Endothelial cell of umbilical vein (primary cell): ENCODE data around the gene XRRA1. TPM values are rescaled to one million over a fixed set of nuclear protein-coding genes. Genes with fewer than 3 reads are reported as not detected.

Experiments
- BruUV-seq: library from RNA; stranded (reverse); fragments of 400-500 nt; replicated peaks from 2 replicates; lab custom pipeline; 2021; lab: Mats Ljungman, UMichigan
- CTCF ChIA-PET: fragments of 300-600, 350-600 bp; sonication (Branson Sonifier 250); formaldehyde crosslinking; loops from one replicate; lab custom pipeline; 2021; ENCODE audit warnings: antibody characterized with exemption, inconsistent platforms; lab: Charles Lee
- POLR2A ChIA-PET: fragments of 300-600, 350-600 bp; sonication (Branson Sonifier 250); formaldehyde crosslinking; loops from one replicate; lab custom pipeline; 2021; ENCODE audit warnings: antibody characterized with exemption, inconsistent platforms; lab: Charles Lee
- DNase-seq: peaks from one replicate; pipeline ENCODE4 v3.0.0-alpha.2; 2011; ENCODE audit warnings: low read depth, low spot score
- FAIRE-seq: peaks from 2 replicates; lab custom pipeline; 2011; peaks lifted over from hg19 to GRCh38; lab: Jason Lieb, UNC
- H2AFZ ChIP-seq: 2 replicates; pipeline ENCODE4 v1.6.0; 2012; ENCODE audit warnings: low read depth, low read length, control low read depth, inconsistent platforms
- H3K27ac ChIP-seq: 2 replicates; pipeline ENCODE4 v1.5.1; 2011; ENCODE audit warnings: low read depth, mild to moderate bottlenecking, control low read depth, low read length, moderate library complexity; ENCODE audit not compliant: insufficient read depth
- H3K27me3 ChIP-seq, 2 experiments: 2 replicates each; pipeline versions ENCODE4 v1.6.0 to v1.6.1; 2011; ENCODE audit warnings: low read length in 2 of 2, mixed read lengths in 1 of 2; ENCODE audit not compliant: control insufficient read depth in 2 of 2, insufficient read depth in 2 of 2
- H3K36me3 ChIP-seq, 2 experiments: 2 replicates in 1 of 2; 3 replicates in 1 of 2; pipeline ENCODE4 v1.5.1; 2011; ENCODE audit warnings: low read length in 2 of 2, mild to moderate bottlenecking in 1 of 2, moderate library complexity in 1 of 2; ENCODE audit not compliant: control insufficient read depth in 2 of 2, insufficient read depth in 2 of 2; ENCODE audit errors: extremely low read depth in 1 of 2
- H3K4me1 ChIP-seq: 3 replicates; pipeline ENCODE4 v1.5.1; 2011; ENCODE audit warnings: mild to moderate bottlenecking, low read length; ENCODE audit not compliant: control insufficient read depth, insufficient read depth; ENCODE audit errors: extremely low read depth
- H3K4me2 ChIP-seq: 2 replicates; pipeline ENCODE4 v1.6.1; 2011; ENCODE audit warnings: low read length, control low read depth, mixed read lengths; ENCODE audit not compliant: insufficient read depth
- H3K4me3 ChIP-seq, 3 experiments: fragments of 200-600 bp in 1 of 3; sonication (generic), shearing (Covaris generic) in 1 of 3; replicated peaks in 1 of 3; 2 replicates each; pipeline ENCODE4 v1.5.1; 2011 to 2016; ENCODE audit warnings: control low read depth in 3 of 3, low read length in 3 of 3, mild to moderate bottlenecking in 2 of 3, inconsistent platforms in 1 of 3, low read depth in 1 of 3, moderate library complexity in 1 of 3; ENCODE audit not compliant: insufficient read depth in 1 of 3
- H3K79me2 ChIP-seq: 2 replicates; pipeline ENCODE4 v1.6.0; 2012; ENCODE audit warnings: low read length, inconsistent platforms; ENCODE audit not compliant: control insufficient read depth, insufficient read depth
- H3K9ac ChIP-seq: replicated peaks from 2 replicates; pipeline ENCODE3; 2011; ENCODE audit warnings: low read length, control low read depth; ENCODE audit not compliant: insufficient read depth; ENCODE audit errors: extremely low read depth
- H3K9me1 ChIP-seq: replicated peaks from 3 replicates; pipeline ENCODE4 v1.6.0; 2011; ENCODE audit warnings: mild to moderate bottlenecking, low read length; ENCODE audit not compliant: control insufficient read depth, insufficient read depth; ENCODE audit errors: extremely low read depth
- H3K9me3 ChIP-seq: replicated peaks from 2 replicates; pipeline ENCODE4 v1.5.1; 2012; ENCODE audit warnings: low read length, inconsistent platforms; ENCODE audit not compliant: control insufficient read depth, insufficient read depth
- H4K20me1 ChIP-seq: replicated peaks from 2 replicates; pipeline ENCODE3; 2011; ENCODE audit warnings: mild to moderate bottlenecking, low read length; ENCODE audit not compliant: control insufficient read depth, insufficient read depth; ENCODE audit errors: extremely low read depth
- EZH2 ChIP-seq: IDR thresholded peaks from 2 replicates; pipeline ENCODE4 v1.6.1; 2012; ENCODE audit warnings: borderline replicate concordance, low read depth, mild to moderate bottlenecking, moderate library complexity, low read length, inconsistent platforms; ENCODE audit not compliant: severe bottlenecking
- FOS ChIP-seq: IDR thresholded peaks from 2 replicates; pipeline ENCODE4 v1.6.1; 2011; ENCODE audit warnings: mild to moderate bottlenecking, low read length, moderate library complexity, borderline replicate concordance; ENCODE audit not compliant: insufficient read depth
- GATA2 ChIP-seq: IDR thresholded peaks from 2 replicates; pipeline ENCODE4 v1.7.0; 2011; ENCODE audit warnings: low read depth, mild to moderate bottlenecking, moderate library complexity, mixed read lengths, low read length; ENCODE audit not compliant: insufficient read length, insufficient read depth
- JUN ChIP-seq: IDR thresholded peaks from 2 replicates; pipeline ENCODE4 v1.6.1; 2011; ENCODE audit warnings: borderline replicate concordance, low read depth; ENCODE audit not compliant: insufficient read length, insufficient read depth
- MYC ChIP-seq: IDR thresholded peaks from one replicate; pipeline ENCODE4 v1.6.1; 2011; ENCODE audit warnings: mild to moderate bottlenecking, low read depth, low read length
- POLR2A ChIP-seq: IDR thresholded peaks from 2 replicates; pipeline ENCODE4 v1.6.1; 2012; ENCODE audit warnings: low read depth, mild to moderate bottlenecking, control low read depth, low read length
- POLR2AphosphoS5 ChIP-seq: IDR thresholded peaks from 2 replicates; pipeline ENCODE4 v1.6.1; 2012; ENCODE audit warnings: low read depth, mild to moderate bottlenecking, control low read depth, low read length, moderate library complexity; ENCODE audit not compliant: insufficient read depth
- dilution Hi-C: fragments of 300-500 bp; cut with MboI; formaldehyde crosslinking; loops from one replicate; pipeline ENCODE4 v1.15.0; 2019; ENCODE audit warnings: low sequenced_read_pairs; ENCODE audit not compliant: extremely low pct_ligation_motif_present
- intact Hi-C: fragments of 100-400 bp; cut with micrococcal nuclease; formaldehyde crosslinking; loops from one replicate; pipeline ENCODE4 v1.10.0; 2022
- polyA plus RNA-seq, 4 experiments: library from polyadenylated mRNA; depleted of rRNA in 3 of 4; stranded (reverse) in 3 of 4; unstranded in 1 of 4; fragments of >200 nt; gene quantifications; 2 replicates each; pipeline versions ENCODE4 v1.2.1 to v1.2.3, GENCODE V29; 2011 to 2012; ENCODE audit warnings: missing spikeins in 1 of 4
- total RNA-seq: library from RNA; stranded (reverse); gene quantifications from 2 replicates; pipeline ENCODE4 v1.2.3, GENCODE V29; 2021
- TF ChIP-seq, protein P1 (sequence below): IDR thresholded peaks from 2 replicates; pipeline ENCODE4 v1.6.1; 2011; ENCODE audit not compliant: insufficient read depth, insufficient read length
- TF ChIP-seq, protein P2 (sequence below), 2 donors: IDR thresholded peaks; 1 replicate in 1 of 2; 2 replicates in 1 of 2; pipeline ENCODE4 v1.5.1; 2011; ENCODE audit warnings: low read length in 2 of 2, mild to moderate bottlenecking in 2 of 2, moderate library complexity in 2 of 2, control low read depth in 1 of 2, inconsistent platforms in 1 of 2, low read depth in 1 of 2; ENCODE audit not compliant: insufficient read depth in 1 of 2; ENCODE audit errors: extremely low read depth in 1 of 2

XRRA1 gene
- total and polyA plus RNA-seq, 2 donors (not counting 3 experiments of a cell fraction or from before 2014, with no cell fraction given): 8.6 to 11.2 TPM

DNA sequence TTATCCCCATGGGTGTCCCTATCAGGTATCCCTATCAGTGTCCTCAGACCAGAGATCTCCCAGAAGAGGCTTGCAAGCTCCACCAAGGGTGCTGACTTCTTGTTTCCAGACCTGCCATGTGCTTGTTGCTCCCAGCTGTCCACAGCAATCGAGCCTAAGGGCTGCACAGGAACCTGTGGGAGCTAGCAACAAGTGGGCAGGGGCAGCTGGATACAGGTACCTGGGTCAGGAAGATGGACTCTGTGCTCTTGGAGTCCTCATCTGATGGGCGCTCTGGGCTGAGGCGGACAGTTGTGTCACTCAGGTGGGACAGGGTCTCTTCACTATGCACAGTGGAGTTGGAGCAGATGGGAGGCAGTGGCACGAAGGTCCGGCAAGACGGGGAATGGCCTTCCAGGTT is 101.0 kb downstream of the XRRA1 start:
- no peak for DNase-seq
- Histone ChIP-seq H3K9me1 (no peaks in the 10 kb centered on the region), H2AFZ (no peak overlapping the region), H3K4me3 (no peak overlapping the region), H3K4me2 (no peak overlapping the region), H3K9me3 (no peaks in the 10 kb centered on the region), H3K4me1 (peaks cover 12% of the 10 kb centered on the region), H3K9ac (no peak overlapping the region), H4K20me1 (no peaks in the 10 kb centered on the region), H3K27ac (no peak overlapping the region), H3K36me3 (peaks cover 0 to 24% of the 10 kb centered on the region in 2 experiments), H3K27me3 (no peaks in the 10 kb centered on the region), H3K79me2 (no peaks in the 10 kb centered on the region)
- ChIA-PET CTCF (interaction anchor here (1.0 to 1.7 kb wide), 3 partner anchors 8 to 145 kb away, joined by 3 to 11 read pairs (median 6); no protein-coding TSS in a partner anchor), POLR2A (no interaction called here)
- dilution Hi-C loops: no loop called here
- no peak for FAIRE-seq
- BruUV-seq: no TSS peak
- intact Hi-C loops: no loop called here
- TF ChIP-seq, protein P1, sequence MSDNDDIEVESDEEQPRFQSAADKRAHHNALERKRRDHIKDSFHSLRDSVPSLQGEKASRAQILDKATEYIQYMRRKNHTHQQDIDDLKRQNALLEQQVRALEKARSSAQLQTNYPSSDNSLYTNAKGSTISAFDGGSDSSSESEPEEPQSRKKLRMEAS: no peak
- no peak for TF ChIP-seq JUN
- no peak for TF ChIP-seq POLR2A
- no peak for TF ChIP-seq GATA2
- TF ChIP-seq MYC: no peak
- TF ChIP-seq EZH2: no peak
- no peak for TF ChIP-seq FOS
- no peak for TF ChIP-seq POLR2AphosphoS5
- TF ChIP-seq, protein P2, sequence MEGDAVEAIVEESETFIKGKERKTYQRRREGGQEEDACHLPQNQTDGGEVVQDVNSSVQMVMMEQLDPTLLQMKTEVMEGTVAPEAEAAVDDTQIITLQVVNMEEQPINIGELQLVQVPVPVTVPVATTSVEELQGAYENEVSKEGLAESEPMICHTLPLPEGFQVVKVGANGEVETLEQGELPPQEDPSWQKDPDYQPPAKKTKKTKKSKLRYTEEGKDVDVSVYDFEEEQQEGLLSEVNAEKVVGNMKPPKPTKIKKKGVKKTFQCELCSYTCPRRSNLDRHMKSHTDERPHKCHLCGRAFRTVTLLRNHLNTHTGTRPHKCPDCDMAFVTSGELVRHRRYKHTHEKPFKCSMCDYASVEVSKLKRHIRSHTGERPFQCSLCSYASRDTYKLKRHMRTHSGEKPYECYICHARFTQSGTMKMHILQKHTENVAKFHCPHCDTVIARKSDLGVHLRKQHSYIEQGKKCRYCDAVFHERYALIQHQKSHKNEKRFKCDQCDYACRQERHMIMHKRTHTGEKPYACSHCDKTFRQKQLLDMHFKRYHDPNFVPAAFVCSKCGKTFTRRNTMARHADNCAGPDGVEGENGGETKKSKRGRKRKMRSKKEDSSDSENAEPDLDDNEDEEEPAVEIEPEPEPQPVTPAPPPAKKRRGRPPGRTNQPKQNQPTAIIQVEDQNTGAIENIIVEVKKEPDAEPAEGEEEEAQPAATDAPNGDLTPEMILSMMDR (IDR thresholded peaks at IDR 0.05; ENCODE audit: extremely low read depth in 1 of 2, insufficient read depth in 1 of 2, low read depth in 1 of 2, low read length in 2 of 2): no peak
